ENCODE measurements around the gene DES. TPM values are rescaled to one million over a fixed set of nuclear protein-coding genes. Genes with fewer than 3 reads are reported as not detected.
"Not testable (repeated sequence)": the region's sequence is repeated elsewhere in the genome, so short reads cannot be mapped to it uniquely, and the experiment has no call there.

Gene DES
- total and polyA plus RNA-seq, 4 donors, result 23.9 to 108 (median 57.9) TPM

DNA sequence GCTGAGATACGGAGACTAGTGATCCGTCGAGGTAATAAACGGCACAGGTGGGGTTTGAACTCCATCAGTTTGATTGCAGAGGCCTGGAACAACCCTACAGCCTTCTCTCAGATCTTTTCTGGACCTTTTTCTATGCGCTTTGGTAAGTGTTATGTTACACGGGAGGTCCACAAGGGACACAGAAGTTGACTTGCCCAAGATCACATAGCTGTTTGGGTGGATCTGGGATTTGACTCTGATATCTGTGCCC is 29.3 kb upstream of the DES start:
- no peak for ATAC-seq (ENCODE audit: insufficient read depth, low FRiP score)
- H3K9ac ChIP-seq (ENCODE audit: insufficient read depth in 1 of 2, low read length in 2 of 2), result peak overlapping the region in 1 of 2 donors; percentile 74
- H3K27me3 ChIP-seq (ENCODE audit: control insufficient read depth in 3 of 3, insufficient read depth in 3 of 3, low read length in 2 of 3), result no peaks in the 10 kb centered on the region
- peak overlapping the region; percentile 82 to 89 for H3K27ac ChIP-seq (ENCODE audit: low read depth in 1 of 2, low read length in 1 of 2)
- DNase-seq, result no peak
- peaks cover 4 to 20% (median 16%) of the 10 kb centered on the region in 4 donors for H3K36me3 ChIP-seq (ENCODE audit: control insufficient read depth in 4 of 4, insufficient read depth in 4 of 4, low read length in 4 of 4)
- H3K4me3 ChIP-seq, result no peak overlapping the region
- H3K4me1 ChIP-seq (ENCODE audit: control insufficient read depth in 5 of 5, insufficient read depth in 5 of 5, low read length in 5 of 5), result peaks cover 4 to 22% (median 15%) of the 10 kb centered on the region in 5 donors
- WGBS, 2 donors, result 49 to 64% methylated on average over 6 of the region's 6 CpGs
- TF ChIP-seq, protein P1, sequence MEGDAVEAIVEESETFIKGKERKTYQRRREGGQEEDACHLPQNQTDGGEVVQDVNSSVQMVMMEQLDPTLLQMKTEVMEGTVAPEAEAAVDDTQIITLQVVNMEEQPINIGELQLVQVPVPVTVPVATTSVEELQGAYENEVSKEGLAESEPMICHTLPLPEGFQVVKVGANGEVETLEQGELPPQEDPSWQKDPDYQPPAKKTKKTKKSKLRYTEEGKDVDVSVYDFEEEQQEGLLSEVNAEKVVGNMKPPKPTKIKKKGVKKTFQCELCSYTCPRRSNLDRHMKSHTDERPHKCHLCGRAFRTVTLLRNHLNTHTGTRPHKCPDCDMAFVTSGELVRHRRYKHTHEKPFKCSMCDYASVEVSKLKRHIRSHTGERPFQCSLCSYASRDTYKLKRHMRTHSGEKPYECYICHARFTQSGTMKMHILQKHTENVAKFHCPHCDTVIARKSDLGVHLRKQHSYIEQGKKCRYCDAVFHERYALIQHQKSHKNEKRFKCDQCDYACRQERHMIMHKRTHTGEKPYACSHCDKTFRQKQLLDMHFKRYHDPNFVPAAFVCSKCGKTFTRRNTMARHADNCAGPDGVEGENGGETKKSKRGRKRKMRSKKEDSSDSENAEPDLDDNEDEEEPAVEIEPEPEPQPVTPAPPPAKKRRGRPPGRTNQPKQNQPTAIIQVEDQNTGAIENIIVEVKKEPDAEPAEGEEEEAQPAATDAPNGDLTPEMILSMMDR (IDR thresholded peaks at IDR 0.05; ENCODE audit: control extremely low read depth, extremely low read depth), result no peak
- no peaks in the 10 kb centered on the region for H3K9me3 ChIP-seq (ENCODE audit: control insufficient read depth in 4 of 4, insufficient read depth in 3 of 4, low read length in 3 of 4)

DNA sequence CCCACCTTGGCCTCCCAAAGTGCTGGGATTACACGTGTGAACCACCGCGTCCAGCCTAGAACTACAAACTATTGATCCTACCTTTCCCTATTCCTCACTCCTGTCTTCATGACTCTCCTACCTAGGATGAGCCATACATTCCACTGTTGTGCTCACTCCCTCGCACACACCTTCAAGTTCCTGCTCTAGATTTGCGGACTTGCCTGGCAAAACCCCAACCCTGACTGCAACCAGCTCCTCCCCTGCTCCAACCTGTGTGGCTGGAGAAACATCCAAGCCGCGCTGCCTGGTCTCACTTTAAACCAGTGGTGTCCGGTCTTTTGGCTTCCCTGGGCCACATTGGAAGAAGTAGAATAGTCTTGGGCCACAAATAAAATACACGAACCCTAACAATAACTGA is 25.4 kb upstream of the DES start:
- no peak overlapping the region for H3K4me3 ChIP-seq
- no peaks in the 10 kb centered on the region for H3K4me1 ChIP-seq (ENCODE audit: control insufficient read depth in 5 of 5, insufficient read depth in 5 of 5, low read length in 5 of 5)
- TF ChIP-seq, protein P1 (IDR thresholded peaks at IDR 0.05; ENCODE audit: control extremely low read depth, extremely low read depth), result no peak
- no peak overlapping the region for H3K27ac ChIP-seq (ENCODE audit: low read depth in 1 of 2, low read length in 1 of 2)
- no peaks in the 10 kb centered on the region for H3K27me3 ChIP-seq (ENCODE audit: control insufficient read depth in 3 of 3, insufficient read depth in 3 of 3, low read length in 2 of 3)
- no peak for DNase-seq
- ATAC-seq (ENCODE audit: insufficient read depth, low FRiP score), result no peak
- H3K36me3 ChIP-seq (ENCODE audit: control insufficient read depth in 4 of 4, insufficient read depth in 4 of 4, low read length in 4 of 4), result no peaks in the 10 kb centered on the region
- WGBS, 2 donors, result 88 to 93% methylated on average over 9 of the region's 9 CpGs
- no peaks in the 10 kb centered on the region for H3K9me3 ChIP-seq (ENCODE audit: control insufficient read depth in 4 of 4, insufficient read depth in 3 of 4, low read length in 3 of 4)
- H3K9ac ChIP-seq (ENCODE audit: insufficient read depth in 1 of 2, low read length in 2 of 2), result no peak overlapping the region

DNA sequence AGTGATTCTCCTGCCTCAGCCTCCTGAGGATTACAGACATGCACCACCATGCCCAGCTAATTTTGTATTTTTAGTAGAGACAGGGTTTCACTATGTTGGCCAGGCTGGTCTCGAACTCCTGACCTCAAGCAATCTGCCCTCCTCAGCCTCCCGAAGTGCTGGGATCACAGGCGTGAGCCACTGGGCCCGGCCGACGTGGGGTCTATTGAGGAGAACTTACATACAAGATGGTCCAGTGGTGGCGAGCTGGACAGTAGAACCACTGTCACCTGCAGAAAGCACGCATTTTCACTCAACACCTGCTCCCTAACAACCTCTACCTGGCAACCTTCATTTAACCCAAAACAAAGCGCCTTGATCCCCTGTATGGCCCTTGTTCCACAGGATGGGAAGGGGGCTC is 23.1 kb upstream of the DES start:
- DNase-seq; ATAC-seq (ENCODE audit: insufficient read depth, low FRiP score); H3K36me3 ChIP-seq (ENCODE audit: control insufficient read depth in 4 of 4, insufficient read depth in 4 of 4, low read length in 4 of 4); H3K27ac ChIP-seq (ENCODE audit: low read depth in 1 of 2, low read length in 1 of 2); H3K27me3 ChIP-seq (ENCODE audit: control insufficient read depth in 3 of 3, insufficient read depth in 3 of 3, low read length in 2 of 3); H3K9me3 ChIP-seq (ENCODE audit: control insufficient read depth in 4 of 4, insufficient read depth in 3 of 4, low read length in 3 of 4); H3K4me3 ChIP-seq; H3K9ac ChIP-seq (ENCODE audit: insufficient read depth in 1 of 2, low read length in 2 of 2): not testable (repeated sequence)
- peaks cover 0 to 15% (median 0%) of the 10 kb centered on the region in 5 donors for H3K4me1 ChIP-seq (ENCODE audit: control insufficient read depth in 5 of 5, insufficient read depth in 5 of 5, low read length in 5 of 5)
- WGBS, 2 donors, result 96 to 97% methylated on average over 9 of the region's 9 CpGs

DNA sequence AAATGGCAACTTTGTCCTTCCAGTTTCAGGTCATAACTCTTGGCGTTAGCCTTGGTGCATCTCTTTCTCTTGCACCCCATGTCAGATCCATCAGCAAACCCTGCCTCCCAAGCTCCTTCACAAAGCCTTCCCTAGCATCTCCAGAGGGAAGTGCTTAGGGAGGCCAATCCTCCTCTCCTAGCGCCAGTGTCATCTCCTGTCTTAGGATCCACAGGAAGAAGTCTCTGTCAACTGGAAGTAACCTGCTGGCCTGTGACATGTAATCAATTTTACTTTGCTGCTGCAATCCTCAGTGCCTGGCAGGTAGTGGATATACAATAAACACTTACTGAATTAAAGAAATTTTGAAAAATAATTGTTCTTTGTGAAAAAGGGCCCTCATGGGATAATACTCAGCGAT is 22.6 kb upstream of the DES start:
- peaks cover 0 to 17% (median 0%) of the 10 kb centered on the region in 5 donors for H3K4me1 ChIP-seq (ENCODE audit: control insufficient read depth in 5 of 5, insufficient read depth in 5 of 5, low read length in 5 of 5)
- ATAC-seq (ENCODE audit: insufficient read depth, low FRiP score), result no peak
- DNase-seq, result no peak
- WGBS, 2 donors, result 93 to 95% methylated on average over 3 of the region's 3 CpGs
- H3K9me3 ChIP-seq (ENCODE audit: control insufficient read depth in 4 of 4, insufficient read depth in 3 of 4, low read length in 3 of 4), result no peaks in the 10 kb centered on the region
- no peaks in the 10 kb centered on the region for H3K36me3 ChIP-seq (ENCODE audit: control insufficient read depth in 4 of 4, insufficient read depth in 4 of 4, low read length in 4 of 4)
- TF ChIP-seq, protein P1 (IDR thresholded peaks at IDR 0.05; ENCODE audit: control extremely low read depth, extremely low read depth), result no peak
- no peak overlapping the region for H3K9ac ChIP-seq (ENCODE audit: insufficient read depth in 1 of 2, low read length in 2 of 2)
- no peak overlapping the region for H3K27ac ChIP-seq (ENCODE audit: low read depth in 1 of 2, low read length in 1 of 2)
- H3K4me3 ChIP-seq, result no peak overlapping the region
- no peaks in the 10 kb centered on the region for H3K27me3 ChIP-seq (ENCODE audit: control insufficient read depth in 3 of 3, insufficient read depth in 3 of 3, low read length in 2 of 3)

Data from lung (tissue), 12 donors.